NCI-H1417 (cell line): ENCODE results near the gene GNPTAB.
A peak's percentile ranks its signal among the peaks of the same experiment; 100 is the strongest.

ENCODE experiments used
- DNase-seq, 3 experiments: peaks; one replicate each; lab custom pipeline; 2025; lab: John Stamatoyannopoulos, UW

Gene GNPTAB

DNA sequence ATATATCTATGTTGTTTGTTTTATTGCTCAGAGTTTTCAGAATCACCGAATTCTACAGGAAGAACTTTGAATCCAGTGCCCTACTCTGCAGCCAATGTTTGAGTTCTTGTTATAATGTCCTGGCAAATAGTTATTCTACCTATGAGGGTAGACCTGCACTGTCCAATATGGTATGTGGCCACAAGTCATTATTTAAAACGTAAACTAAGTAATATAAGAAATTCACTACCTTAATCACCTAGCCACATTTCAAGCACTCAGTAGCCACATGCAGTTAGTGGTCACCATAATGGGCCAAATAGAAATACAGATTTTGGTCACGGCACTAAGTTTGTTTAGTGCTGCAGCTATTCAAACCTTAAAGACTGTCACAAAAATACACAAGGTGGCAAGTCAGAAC, 26.4 kb downstream of the GNPTAB start:
- DNase-seq, result no peak

DNA sequence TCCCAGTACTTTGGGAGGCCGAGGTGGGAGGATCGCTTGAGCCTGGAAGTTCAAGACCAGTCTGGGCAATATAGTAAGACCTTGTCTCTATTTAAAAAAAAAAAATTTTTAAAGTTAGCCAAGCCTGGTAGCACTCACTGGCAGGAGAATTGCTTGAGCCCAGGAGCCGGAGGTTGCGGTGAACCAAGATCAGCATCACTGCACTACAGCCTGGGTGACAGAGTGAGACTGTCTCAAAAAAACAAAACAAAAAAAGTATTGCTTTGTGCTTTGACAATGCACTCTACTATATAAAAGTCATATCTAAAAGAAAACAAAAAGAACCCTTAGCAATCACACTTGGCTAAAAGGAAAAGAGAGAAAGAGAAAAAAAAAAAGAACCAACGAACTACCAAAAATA, 26.8 kb downstream of the GNPTAB start:
- DNase-seq, result no peak

DNA sequence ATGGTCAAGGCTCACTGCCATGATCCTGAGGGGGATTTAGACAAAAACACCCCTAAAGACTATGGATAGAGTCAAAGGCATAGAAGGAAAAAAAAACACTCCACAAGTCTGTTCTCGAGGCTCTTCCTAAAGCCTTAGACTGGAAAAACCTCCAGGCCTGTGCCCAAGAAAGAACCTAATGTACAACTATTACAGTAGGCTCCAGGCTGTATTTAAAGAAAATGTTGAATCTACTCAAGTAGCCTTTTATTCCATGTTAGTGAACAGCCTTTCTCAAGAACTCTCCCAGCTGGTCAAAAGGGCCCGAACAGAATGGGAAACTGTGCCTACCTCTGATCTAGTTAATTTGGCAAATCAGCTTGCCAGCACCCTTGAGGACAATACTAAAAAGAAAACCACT, 28.3 kb downstream of the GNPTAB start:
- DNase-seq, result no peak

DNA sequence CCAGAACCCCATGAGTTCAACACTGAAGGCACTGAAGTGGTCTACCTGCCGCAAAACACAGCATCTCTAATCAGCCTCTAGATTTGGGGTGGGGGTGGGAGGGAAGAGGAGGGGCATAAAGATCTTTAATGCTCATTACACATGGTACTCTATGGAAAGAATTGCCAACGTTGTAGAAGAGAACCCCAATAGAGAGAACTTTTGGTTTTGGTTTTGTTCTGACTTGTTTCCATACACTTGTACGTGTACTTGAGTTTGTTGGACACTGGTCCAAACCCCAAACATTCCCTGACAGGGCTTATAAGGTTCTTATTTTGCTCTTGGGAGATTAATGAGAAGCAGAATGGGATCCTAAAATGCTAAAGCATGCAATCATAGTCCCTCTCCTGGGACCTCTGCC, 31.0 kb downstream of the GNPTAB start:
- DNase-seq, result no peak

DNA sequence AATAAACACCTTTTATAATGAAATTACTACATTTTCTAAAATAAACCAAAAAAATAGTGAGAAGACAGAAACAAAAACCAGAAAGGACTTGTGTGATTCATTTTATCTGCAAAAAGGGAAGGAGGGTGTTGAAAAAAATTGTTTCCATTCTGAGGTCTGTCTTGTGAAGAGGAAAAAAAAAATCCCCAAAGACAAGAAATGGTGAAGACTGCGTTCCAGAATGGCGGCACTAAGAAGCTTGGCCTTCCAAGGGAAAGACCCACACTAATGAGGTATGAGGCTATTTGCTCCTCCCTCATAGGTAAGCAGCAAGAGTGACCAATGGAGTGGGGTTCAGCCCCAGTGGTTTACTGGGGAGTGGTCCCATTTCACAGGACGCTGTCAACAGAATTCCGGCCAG, 35.0 kb downstream of the GNPTAB start:
- DNase-seq, result no peak

DNA sequence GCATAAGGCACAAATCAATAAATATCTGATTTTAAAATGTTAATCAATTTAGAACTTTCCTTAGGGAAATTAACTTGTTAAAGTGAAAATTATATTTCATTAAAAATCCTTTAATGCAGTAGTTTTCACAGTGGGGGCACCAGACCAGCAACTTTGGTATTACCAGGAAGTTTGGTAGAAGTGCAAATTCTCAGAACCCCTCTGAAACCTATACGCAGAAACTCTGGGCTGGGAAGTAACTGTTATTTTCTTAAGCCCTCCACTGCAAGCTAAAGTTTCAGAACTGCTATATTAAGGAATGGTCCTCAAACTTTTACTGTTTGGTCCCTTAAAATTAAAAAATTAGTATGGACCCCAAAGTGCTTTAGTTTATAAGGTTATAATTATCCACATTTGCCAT, 35.7 kb downstream of the GNPTAB start:
- DNase-seq, result no peak

DNA sequence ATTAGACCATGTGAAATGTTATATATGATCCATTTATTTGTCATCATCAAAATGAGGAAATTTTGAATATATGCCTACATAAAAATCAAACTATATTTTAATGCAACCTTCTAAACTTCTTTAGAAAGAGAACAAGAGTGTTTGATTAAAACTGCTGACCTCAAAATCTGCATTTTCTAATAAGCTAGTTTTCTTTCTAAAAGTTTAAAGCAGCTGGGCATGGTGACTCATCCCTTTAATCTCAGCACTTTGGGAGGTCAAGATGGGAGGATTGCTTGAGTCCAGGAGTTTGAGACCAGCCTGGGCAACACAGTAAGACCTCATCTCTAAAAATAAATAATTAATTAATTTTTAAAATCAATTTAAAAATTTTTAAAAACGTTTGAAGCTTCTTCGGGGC, 36.2 kb downstream of the GNPTAB start:
- DNase-seq, result no peak

DNA sequence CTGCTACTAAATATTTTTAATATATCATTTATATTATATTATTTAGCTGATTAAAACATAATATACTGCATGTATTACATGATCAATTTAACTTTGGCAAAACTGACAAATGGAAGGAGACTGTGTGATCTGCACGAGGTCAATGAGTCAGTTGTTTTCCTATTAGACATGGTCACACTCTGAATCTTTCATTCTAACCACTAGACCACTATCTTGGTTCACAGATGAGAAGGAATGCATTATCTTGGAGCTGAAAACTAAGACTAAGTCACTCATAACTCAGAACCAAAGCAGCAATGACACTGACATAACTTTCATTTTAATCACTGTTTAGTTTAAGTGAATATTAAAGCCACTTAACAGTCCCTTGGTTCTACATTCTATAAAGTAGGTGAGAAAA, 37.4 kb downstream of the GNPTAB start:
- no peak for DNase-seq

DNA sequence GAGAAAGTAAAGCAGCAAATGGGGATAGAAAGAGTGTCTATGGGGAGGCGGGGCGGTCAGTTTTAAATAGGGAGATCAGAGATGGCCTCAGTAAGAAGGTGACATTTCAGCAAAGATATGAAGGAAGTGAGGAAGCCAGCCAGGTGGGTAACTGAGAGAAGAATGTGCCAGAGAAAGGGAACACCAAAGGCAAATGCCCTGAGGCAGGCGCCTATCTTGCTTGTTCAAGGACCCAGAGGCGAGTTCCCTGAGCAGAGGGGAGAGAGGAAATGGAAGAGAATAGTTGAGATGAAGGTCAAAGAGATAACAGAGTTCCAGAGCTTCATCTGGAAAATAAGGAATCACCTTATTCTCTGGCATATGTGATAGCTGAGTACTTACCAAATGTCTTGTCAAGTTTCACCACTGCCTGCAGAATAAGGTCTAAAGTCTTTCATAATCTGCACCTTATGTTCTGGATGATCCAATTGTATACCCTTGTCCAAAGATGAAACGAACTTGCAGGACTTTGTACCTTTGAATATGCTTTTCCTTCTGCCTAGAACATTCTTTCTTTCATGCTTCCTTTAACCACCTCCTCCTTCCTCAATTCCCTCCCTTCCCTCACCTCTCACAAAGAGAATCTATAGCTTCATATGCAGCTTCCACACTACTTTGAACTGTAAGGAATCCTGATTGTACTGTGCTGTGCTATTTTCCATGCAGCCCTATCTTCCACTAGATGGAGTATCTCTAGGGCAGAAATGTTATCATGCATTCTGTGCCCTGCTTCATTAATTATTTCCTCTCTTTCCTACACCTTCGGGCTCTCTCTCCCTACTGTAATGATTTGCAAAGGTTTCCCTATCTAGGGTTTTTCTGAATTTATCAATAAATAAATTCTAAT, 38.5 kb downstream of the GNPTAB start:
- peak in 1 of 3 experiments; percentile 5 for DNase-seq

DNA sequence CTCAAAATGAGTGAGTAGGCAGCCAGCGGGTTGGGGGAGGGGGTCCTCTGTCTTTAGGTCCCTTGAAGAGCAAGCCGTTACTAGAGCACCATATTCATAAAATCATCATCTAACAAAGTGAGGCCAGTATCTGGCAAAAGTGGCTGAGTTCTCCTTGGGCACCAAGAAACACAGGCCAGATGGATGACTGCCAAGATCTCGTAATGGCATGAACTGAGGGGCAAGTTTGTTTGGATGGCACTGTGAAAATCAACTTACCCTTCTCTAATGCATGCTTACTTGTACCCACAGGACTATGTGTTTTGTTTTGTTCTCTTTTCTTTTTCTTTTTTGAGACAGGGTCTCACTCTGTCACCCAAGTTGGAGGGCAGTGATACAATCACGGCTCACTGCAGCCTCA, 41.6 kb downstream of the GNPTAB start:
- DNase-seq, result no peak

DNA sequence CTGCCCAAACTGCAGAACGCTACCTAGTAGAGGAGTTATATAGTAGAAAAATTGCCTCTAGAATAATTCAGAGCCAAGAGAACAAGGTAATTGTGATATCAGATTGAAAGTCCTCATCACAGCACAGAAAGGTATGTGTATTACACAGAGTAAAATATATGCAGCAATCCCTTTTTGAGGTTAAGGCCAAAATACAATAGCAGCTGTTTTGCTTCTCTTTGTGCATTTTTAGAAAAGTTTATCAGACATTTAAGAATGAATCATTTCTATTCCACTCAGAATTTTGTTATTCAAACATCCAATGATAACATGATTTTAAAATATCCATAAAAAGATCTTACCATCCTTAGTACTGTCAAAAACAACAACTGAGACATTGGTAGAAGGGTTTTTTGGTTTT, 45.1 kb downstream of the GNPTAB start:
- DNase-seq, result no peak

DNA sequence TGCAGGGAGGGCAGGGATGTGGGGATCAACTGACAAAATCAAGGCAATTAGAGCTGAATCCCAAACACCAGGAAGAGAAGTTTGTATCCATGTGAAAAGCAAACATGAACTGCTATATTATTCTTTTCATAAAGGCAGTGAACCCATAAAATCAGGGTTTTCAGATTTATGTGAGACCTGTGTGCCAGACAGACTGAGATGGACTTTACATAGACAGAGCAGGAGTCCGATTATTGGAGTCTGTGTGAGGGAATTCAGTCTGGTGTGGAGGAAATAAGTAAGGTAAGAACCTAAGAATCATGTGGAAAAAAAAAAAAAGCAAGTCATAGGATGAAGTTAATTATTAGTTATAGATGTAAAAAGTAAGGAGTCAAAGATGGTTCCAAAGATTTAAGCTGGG, 46.4 kb downstream of the GNPTAB start:
- DNase-seq, result no peak

DNA sequence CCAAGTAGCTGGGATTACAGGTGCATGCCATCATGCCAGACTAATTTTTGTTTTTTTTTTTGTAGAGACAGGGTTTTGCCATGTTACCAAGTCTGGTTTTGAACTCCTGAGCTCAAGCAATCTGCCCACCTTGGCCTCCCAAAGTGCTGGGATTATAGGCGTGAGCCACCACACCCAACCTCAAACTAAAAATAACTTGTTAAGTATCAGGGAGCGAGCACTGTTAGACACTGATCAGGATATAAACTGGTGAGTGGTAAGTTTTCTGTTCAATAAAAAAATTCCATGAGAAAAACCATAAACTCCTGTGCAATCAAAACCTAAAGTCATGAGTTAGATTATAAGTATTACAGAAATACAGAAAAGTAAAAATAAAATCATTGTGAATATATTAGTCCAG, 46.9 kb downstream of the GNPTAB start:
- no peak for DNase-seq

DNA sequence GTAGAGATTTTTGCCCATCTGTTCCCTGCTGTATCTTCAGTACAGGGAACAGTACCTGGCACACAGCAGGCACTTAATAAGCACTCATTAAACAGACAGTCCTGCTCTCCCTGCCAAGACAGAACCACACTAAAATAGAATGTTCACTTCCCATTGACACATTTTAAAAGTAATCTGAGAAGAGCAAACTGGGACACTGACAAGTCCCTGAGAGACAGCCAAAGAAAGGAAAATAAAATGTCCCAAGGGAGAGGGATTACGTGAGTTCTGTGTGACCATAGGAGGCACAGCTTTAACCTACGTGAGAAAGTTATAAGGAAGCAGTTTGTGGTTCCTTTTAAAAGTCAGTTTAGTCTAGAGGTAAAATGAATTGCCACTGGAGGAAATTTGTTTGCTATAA, 47.6 kb downstream of the GNPTAB start:
- no peak for DNase-seq

DNA sequence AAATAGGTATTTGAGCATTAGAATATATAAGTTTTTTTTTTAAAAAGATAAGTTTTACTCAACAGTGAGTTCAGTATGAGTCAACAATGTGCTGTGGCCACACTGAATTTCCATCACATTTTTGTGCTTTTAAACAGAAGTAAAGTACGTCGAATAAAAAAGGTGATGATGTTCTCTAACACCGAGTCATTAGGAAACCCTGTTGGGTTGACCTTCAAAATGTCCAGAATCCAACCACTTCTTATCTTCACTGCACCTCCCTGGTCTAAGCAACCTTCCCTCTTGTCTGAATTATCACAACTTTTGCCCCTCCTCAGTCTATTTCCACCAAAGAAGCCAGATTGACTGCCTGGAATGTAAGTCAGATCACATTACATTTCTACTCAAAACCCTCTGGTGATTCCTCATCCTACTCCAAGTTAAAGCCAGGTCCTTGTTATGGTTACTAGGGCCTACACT, 48.5 kb downstream of the GNPTAB start:
- DNase-seq, result no peak

DNA sequence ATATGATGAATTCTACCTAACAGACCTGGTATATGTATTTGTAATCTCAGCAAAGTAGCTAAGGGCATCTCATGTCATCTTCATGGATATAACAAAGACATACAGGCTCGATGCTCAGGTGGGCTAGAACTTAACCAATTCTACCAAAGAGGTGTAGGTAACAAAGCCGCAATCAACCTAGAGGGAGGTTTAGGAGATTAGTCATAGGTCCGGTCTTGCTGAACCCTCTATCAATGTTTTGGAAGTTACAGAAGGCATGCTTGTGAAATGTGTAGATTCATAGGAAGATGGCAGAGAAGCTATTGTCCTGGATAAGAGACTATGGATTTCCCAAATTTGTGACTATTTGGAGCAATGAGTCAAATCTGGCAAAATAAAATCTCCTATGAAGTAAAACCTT, 48.9 kb downstream of the GNPTAB start:
- no peak for DNase-seq

DNA sequence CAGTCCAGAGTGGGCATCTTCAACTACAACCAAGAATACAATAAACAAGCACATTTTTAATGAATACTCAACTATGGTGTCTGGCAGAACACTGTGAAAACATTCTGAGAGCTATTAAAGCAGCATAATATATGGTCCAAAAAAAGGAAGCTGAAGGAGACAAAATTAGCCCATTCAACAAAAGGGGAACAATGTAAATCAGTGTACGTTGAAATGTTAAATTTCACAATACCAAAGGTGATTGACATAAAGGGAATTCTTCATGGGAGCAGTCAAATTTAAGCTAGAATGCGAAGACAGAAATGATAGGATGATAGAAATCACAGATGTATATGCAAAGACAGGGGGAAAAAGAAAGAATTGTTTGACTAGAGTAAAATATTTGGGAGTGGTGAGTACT, 50.2 kb downstream of the GNPTAB start:
- no peak for DNase-seq

DNA sequence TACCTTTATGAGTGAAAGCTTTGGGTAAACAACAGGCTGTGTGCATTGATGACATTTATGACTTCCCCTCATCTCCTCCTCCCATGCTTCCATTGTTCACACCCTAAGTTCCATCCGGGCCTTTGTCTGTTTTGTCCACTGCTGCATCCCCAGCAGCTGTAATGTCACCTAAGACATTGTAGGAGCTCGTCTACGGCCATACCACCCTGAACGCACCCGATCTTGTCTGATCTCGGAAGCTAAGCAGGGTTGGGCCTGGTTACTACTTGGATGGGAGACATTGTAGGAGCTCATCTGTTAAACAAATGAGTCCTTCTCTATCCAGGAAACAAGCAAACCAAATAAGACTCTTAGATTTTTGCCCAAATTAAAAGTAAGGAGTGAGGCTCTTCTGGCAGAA, 51.1 kb downstream of the GNPTAB start:
- DNase-seq, result peak in 2 of 3 experiments; percentile 30 to 65

DNA sequence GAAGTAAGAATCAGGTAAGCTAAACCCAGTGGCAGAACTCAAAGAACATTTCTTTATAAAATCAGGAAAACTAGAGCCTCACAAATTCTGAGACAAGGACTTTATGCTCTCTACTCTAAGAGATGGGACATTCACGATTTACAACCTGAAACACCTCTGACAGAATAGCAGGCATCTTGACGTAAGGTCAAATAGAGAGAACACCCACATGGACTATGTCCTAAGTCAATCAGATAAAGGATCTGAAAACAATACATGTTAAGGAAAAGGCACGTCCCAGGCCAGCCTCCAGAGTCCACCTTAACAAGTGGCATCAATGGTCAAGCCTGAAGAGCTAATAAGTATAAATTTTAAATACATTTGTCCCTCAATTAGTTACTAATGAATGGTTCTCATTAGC, 51.6 kb downstream of the GNPTAB start:
- peak in 1 of 3 experiments; percentile 30 for DNase-seq

DNA sequence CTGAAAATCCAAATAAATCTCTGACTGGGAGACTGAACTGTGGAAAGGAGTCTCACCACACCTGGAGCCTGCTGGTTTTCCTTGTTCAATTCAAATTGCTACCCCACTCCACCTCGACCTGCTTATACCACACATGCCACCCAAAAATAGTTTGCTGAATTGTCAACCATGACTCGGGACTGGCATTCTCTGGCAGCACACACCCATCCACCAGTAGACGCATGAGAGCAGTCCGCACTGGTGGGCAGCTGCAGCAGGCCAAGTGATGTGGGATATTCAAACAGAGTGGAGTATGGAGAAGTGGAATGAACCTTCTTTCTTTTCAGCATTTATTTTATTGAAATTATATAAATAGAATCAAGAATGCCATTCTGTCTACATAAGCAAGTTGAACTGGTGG, 52.8 kb downstream of the GNPTAB start:
- DNase-seq, result no peak

DNA sequence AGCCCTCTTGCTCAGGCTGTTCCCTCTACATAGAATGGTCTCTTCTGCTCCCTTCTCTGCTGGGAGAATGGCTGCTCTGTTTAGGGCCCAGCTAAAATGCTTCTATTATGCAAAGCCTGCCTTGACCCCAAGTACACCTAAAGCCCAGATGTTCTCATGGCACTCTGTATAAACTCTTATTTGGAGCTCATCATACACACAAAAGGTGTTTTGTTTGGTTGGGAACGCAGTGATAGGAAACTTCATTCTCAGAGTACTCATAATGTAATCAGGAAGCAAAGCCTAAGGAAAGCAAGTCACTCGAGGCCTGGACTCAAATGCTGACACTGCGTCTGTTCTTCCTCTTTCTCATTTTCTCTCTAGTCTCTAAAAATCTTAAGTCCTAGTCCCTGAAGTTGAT, 53.3 kb downstream of the GNPTAB start:
- DNase-seq, result no peak

DNA sequence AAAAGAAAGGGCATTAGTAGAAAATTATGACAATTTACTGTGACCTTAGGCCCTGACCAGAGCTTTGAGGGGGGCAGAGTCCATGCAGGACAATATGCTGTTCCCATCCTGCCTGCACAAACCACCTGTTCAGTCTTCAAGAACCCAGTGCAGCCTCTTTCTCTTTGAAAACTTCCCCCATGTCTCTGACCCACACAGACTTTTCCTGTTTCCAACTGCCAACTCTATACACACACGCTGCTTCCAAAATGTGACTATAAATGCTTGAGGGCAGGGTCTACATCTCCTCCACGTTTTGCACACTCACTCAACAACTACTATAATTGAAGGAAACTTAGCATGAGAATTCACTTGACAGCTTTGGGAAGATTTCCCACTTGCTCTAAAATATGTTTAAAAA, 54.9 kb downstream of the GNPTAB start:
- no peak for DNase-seq

DNA sequence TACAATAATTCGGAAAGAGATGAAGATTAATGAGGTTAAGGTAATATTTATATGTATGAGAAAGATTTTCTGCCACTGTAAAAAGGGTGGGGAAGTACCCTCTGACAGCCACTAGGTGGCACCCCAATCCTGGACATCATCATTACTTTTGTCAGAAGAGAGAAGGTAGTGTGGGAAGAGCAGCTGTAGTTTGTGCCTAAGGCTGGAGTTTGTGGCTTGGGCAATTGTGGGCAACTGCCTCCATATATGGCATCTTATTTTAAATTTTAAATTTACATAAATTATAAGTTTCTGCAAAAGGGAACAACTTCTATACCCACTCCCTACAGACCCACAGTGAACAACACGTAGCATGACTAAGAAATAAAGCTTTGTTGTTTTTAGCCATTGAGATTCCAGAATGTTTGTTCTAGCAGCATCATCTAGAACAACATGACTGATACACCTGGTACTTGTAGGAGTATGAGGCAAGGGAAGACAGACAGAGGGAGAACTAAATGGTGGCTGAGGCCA, 57.1 kb downstream of the GNPTAB start:
- peak; percentile 45 to 84 (median 76) for DNase-seq
